H7 (cell line): ENCODE data around the gene FAM83G. TPM values are rescaled to one million over a fixed set of nuclear protein-coding genes. Genes with fewer than 3 reads are reported as not detected.
"Not testable (repeated sequence)": the region's sequence is repeated elsewhere in the genome, so short reads cannot be mapped to it uniquely, and the experiment has no call there.

Experiments
- DNase-seq: peaks from one replicate; pipeline ENCODE4 v3.0.0; 2012
- H3K27me3 ChIP-seq: 2 replicates; pipeline ENCODE4 v1.6.0; 2011; ENCODE audit warnings: mild to moderate bottlenecking, low read length; ENCODE audit not compliant: control insufficient read depth, insufficient read depth
- H3K36me3 ChIP-seq: replicated peaks from 2 replicates; pipeline ENCODE4 v1.5.1; 2011; ENCODE audit warnings: low read length; ENCODE audit not compliant: control insufficient read depth, insufficient read depth
- H3K4me3 ChIP-seq: 2 replicates; pipeline ENCODE4 v1.5.1; 2011; ENCODE audit warnings: low read depth, mild to moderate bottlenecking, control low read depth, low read length, moderate library complexity; ENCODE audit not compliant: insufficient read depth
- total RNA-seq: library from RNA; depleted of rRNA; stranded (reverse); fragments of >200 nt; shearing (Covaris generic); gene quantifications from 2 replicates; pipeline ENCODE4 v1.2.3, GENCODE V29; 2014

The FAM83G gene
- total RNA-seq, 1 experiment from 2014 or later = 40.6 TPM

DNA sequence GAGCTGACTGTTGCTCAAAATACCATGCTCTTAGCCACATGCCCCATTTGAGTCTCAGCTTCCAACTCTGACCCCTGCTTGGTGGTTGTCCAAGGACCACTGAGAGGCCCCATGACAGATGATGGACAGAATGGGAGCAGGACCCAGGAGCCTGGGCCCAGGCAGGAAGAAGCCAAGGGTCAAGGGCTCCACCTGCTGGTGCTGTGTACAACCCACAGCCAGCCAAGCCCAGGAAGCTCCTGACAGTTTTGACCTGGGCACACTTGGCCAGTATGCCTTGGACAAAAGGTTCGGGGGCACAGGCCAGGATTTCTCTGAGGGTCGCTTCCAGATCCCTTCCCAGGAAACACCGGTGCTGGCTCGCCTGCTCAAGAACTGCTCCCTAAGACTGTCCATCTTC is 27.2 kb upstream of the FAM83G start:
- DNase-seq, H3K27me3 ChIP-seq, H3K4me3 ChIP-seq, H3K36me3 ChIP-seq: not testable (repeated sequence)

DNA sequence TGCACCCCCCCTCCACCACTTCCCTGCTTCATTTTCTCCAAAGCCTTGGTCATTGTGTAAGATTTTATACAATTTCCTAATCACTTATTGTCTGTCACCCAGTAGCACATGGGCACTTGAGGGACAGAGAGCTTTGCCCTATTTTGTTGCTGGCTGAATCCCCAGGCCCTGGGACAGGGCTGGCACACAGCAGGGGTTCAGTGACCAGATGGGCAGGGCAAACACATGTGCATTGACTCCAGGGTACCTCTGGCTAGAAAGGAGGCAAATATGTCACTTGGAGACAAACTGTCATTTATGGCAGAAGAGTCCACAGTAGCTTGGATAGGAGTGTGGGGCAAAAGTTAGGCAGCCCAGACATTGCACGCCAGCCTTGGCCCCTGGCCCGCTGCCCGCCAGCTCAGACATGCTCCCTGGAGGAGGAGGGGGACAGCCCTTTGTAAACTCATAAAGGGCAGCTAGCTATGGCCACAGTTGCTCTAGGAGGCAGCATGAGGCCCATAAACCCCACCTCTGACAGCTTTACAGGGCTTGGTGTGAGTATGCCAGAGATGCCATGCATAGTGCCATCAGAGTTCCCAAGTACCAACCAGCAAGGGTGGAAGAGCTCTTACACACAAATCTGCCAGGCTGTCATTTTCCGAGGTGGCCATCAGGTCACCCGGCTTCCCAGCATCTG is 26.3 kb upstream of the FAM83G start:
- not testable (repeated sequence) for H3K27me3 ChIP-seq, H3K36me3 ChIP-seq, DNase-seq, H3K4me3 ChIP-seq

DNA sequence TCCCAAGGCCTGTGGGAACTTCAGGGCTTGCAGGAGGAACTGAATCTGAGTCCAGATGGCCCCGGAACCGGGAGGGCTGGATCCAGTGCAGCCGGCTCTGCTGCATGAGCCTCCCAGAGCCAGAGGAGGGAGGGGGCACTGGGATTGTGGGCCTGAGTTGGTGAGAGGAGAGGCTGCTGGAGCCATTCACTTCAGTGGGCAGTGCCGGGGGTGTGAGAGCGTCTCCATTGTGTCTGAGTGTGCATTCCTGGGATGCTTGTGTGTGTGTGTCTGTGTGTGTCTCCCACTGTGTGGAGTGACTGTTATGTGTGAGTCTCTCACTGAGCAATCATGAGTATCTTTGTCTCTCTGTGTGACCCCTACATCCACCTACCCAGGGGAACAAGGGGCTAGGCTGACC is 25.2 kb upstream of the FAM83G start:
- not testable (repeated sequence) for DNase-seq, H3K4me3 ChIP-seq, H3K36me3 ChIP-seq, H3K27me3 ChIP-seq

DNA sequence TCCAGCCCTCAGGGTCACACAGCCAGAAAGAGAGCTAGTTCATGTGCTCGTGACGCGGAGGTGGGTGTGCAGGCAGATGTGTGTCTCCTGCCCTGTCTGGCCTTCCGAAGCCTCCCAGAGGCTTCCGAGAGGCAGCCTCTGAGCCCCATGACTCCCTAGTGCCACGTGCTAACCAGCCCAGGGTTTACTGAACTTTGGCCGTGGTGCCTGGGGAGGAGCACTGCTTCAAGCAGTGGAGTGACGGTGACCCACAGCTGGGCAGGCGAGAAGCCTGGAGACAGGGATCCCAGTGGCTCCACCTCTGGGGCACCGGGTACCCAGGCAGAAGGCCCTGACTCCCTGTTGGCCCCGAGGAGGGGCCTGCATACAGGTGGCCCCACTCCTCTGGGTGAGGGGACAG is 24.1 kb upstream of the FAM83G start:
- not testable (repeated sequence) for DNase-seq, H3K36me3 ChIP-seq, H3K27me3 ChIP-seq, H3K4me3 ChIP-seq

DNA sequence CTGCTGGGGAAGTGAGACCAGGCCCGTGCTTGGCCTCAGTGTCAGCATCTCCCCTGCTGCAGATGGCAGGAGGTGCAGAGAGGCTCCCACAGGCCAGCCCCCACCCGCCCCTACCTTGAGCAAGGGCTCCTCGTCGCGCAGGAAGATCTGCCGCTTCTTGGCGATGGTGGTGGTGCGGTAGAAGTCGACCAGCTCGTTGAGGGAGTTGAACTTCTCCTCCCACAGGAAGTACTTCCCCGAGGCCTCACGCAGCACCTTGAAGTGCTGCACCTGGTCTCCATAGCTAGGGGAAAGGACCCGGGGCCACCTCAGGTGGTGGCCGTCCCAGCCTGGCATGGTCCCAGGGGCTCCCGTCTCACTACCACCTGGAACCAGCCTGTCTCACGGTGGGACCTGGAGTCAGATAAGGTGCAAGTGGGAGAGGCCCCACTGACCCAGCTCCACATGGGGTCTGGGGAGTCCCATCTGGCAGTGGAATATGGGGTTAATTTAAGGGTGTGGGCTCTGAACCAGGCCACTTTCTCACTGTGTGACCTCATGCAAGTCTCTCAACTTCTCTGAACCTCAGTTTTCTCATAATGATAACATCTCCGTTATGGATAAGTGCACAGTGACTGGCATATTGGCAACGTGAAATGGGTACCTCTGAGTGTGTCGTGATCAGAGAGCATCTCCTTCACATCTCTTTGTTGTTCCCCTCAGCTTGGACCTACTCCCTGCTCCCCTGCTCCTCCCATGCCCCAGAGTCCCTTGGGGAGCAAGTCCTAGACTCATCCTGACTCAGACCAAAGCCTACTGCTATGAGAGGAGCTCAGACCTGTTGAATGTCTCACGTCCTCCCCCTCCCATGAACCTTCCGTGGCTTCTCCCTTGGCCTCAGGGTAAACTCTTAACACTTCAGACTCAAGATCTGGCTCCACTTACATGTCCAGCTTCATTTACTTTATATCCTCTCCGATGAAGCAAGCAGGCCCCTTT is 19.8 kb upstream of the FAM83G start:
- no peaks in the 10 kb centered on the region for H3K36me3 ChIP-seq
- H3K27me3 ChIP-seq = no peaks in the 10 kb centered on the region
- H3K4me3 ChIP-seq = no peak overlapping the region
- DNase-seq = no peak

DNA sequence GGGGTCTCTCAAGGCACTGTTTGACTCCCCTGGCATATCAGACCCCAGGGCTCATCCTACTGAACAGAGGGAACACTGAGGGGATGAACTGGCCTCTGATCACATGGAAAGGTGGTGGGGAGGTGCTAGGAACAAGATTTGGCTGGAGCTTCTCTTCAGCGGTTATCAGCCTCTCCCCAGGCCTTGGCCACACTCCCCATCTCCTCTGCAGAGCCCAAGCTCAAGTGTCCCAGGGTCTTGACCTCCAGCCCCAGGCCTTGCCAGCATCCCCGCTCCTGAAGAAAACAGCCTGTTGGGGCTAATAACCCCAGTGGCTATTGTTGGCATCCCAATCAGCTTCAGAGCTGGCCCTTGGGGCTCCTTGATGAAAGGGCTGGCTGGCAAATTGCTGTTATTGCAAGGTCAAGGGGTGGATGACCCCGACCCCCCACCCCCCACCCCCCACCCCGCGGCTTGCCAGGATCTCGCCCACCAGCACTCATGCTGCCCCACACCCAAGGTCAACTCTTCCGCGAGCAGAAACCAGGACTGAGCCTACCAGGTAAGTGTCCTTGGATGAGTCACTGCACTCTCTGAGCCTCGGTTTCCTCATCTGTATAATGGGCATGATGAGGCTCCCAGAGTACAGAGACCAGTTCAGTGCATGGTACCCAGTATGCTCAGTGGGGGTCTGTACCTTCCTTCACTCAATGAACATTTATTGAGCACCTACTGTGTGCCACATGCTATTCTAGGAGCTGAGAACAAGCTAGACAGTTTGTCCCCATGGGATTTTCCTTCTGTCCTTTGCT is 18.8 kb upstream of the FAM83G start:
- Histone ChIP-seq H3K27me3 (no peaks in the 10 kb centered on the region), H3K36me3 (no peaks in the 10 kb centered on the region), H3K4me3 (no peak overlapping the region)
- no peak for DNase-seq

DNA sequence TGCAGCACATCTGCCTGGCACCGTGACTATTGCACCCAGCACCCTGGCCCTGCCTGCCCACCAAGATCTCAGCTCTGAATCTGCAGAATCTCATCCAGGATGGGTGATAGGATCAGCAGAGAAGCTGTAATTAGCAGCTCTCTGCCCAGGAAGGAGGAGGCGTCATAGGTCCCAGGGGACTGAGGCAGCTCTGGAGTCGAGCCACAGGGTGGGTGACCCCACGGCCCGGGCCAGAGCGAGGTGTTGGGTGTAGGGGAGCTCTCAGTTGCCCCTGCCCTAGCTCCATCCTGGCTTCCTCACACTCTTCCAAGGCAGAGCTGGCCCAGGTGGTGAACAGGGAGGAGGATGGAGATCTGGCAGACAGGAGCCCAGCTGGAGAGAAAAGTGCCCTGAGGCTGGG is 18.2 kb upstream of the FAM83G start:
- DNase-seq = no peak
- no peaks in the 10 kb centered on the region for H3K27me3 ChIP-seq
- no peaks in the 10 kb centered on the region for H3K36me3 ChIP-seq
- H3K4me3 ChIP-seq = no peak overlapping the region

DNA sequence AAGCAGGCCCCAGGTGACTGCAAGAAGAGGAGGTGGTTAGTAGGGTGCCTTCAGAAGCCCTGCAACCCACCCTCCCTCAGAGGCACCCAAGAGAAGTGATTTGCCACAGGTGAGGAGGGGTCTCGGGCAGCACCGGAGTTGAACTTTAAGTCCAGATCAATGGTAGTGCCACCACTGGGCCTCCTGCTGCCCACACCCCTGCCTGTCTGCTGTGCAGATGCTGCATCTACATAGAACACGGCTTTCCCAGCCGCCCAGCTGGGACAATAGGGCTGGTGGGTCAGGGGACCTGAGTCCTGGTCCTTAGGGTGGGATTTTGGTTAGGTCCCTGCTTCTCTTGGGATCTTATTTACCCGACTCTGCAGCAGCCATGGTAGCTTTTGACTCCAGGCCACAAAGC is 17.6 kb upstream of the FAM83G start:
- no peak for DNase-seq
- no peaks in the 10 kb centered on the region for H3K36me3 ChIP-seq
- no peak overlapping the region for H3K4me3 ChIP-seq
- H3K27me3 ChIP-seq = no peaks in the 10 kb centered on the region

DNA sequence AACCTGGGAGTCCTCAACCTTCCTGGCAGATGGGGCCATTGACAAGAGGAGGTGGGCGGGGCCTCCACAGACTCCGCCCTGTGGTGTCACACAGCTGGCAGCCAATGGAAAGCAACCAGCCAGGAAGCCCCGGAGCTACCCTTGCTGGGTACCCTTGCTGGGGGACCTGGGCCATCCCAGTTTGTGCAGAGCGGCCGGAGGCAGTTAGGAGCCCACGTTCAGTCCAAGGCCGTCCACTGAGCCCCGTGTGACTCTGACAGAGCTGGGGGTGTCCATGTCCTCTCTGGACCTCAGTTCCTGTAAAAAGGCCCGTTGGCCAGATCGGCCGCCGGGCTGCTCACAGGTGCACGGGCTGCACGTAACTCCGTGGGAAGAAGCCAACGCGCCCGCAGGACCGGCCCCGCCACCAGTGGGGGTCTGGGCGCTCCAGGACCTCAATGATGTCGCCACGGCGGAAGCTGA is 17.1 kb upstream of the FAM83G start:
- Histone ChIP-seq H3K4me3 (no peak overlapping the region), H3K27me3 (no peaks in the 10 kb centered on the region), H3K36me3 (no peaks in the 10 kb centered on the region)
- no peak for DNase-seq

DNA sequence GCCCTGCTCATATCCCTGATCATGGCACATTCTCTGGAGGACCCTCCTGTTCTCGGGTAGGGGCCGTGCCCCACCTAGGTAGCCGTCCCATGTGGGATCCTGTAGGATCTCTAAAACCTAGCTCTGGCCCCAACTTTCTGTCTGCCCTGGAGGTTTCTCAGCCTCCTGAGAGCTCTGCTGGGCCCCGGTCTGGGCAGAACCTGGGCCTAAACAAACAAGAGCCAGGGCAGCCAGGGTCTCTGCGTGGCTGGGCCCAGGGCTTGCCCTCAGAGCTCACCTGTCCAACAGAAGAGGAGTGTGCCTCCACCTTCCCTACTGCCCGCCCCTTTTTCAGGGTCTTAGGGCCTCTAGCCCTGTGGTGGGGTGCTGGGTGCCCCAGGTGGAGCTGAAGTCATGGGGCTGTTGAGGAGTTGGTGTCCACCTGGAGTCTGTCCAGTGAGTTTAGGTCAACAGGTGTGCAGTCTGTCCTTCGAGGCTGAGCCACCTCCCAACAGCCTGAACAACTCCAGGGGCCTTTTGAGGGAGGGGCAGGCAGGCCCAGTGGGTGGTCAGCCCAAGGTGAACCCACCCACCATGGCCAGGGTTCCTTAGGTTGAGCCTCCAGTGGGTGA is 16.6 kb upstream of the FAM83G start:
- not testable (repeated sequence) for H3K36me3 ChIP-seq, H3K4me3 ChIP-seq, H3K27me3 ChIP-seq, DNase-seq

DNA sequence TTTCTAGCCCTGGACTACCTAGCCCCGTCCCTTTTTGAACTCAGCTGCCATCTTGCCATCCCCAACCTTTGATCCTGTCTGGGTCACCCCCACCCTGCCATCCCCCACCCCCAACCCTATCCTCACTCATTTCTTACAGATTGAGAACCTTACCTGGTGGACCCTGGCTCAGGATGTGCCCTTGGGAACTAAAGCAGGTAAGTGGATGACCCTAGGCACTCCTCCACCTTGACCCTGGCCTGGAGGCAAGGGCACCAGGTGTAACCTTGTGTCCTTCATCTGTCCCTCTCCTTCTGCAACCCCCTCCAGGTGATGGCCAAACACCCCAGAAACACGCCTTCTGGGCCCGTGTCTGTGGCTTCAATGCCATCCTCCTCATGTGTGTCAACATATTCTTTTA is 15.5 kb upstream of the FAM83G start:
- Histone ChIP-seq H3K4me3 (no peak overlapping the region), H3K36me3 (no peaks in the 10 kb centered on the region), H3K27me3 (no peaks in the 10 kb centered on the region)
- DNase-seq = no peak

DNA sequence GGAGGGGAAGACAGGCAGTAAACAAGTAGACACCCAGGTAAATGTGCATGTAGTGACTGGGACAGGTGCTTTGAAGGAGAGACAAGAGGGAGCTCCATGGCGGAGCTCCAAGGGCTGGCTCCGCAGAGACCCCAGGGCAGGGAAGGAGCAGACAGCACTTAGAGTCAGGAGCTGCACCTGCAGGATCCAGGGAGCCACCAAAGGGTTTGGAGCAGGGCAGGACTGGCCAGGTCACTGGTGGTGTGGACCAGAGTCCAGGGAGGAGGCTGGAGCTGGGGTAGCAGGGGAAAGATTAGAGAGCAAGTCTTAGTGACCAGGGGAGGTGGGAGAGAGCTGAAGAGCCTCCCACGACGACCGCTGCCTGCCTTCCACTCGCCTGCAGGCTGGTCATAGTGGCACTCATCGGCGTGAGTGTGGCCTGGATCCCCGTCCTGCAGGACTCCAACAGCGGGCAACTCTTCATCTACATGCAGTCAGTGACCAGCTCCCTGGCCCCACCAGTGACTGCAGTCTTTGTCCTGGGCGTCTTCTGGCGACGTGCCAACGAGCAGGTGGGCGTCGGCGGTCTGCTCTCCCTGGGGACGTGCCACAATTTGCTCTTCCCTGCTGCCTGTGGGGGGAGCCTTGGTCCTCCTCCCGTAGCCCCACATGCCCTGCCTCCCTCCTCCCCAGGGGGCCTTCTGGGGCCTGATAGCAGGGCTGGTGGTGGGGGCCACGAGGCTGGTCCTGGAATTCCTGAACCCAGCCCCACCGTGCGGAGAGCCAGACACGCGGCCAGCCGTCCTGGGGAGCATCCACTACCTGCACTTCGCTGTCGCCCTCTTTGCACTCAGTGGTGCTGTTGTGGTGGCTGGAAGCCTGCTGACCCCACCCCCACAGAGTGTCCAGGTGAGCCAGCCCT is 14.7 kb upstream of the FAM83G start:
- H3K4me3 ChIP-seq = no peak overlapping the region
- H3K36me3 ChIP-seq = no peaks in the 10 kb centered on the region
- DNase-seq = no peak
- H3K27me3 ChIP-seq = no peaks in the 10 kb centered on the region

DNA sequence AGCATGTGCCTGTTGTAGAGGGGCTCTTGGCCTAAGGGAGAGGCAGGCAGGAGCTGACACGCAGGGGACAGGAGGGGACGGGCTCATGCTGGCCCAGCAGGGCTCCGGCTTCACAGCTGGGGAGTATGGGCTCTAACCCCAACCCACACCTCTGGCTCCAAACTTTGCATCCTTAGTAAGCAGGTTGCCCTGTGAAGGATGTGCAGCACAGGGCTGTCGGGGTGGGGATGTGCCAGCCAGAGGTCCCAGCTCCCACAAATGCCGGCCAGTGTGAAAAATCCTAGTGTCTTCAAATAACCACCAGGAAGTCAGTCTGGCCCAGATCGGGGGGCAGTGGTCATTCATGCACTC is 14.0 kb upstream of the FAM83G start:
- Histone ChIP-seq H3K4me3 (no peak overlapping the region), H3K36me3 (no peaks in the 10 kb centered on the region), H3K27me3 (no peaks in the 10 kb centered on the region)
- no peak for DNase-seq
